ENCODE results near the gene FAM81A. TPM values are rescaled to one million over a fixed set of nuclear protein-coding genes. Genes with fewer than 3 reads are reported as not detected.

The FAM81A gene
- total and polyA plus RNA-seq, 7 experiments from 2014 or later: 0.27 to 1.1 (median 0.61) TPM; not detected in 4

GRCh38 chr15:59561547-59561946 is 123.6 kb downstream of the FAM81A start:
- Histone ChIP-seq H3K27ac (ENCODE audit: low read depth, low read length) (no peak overlapping the region), H3K4me3 (ENCODE audit: low read length) (no peak overlapping the region), H3K9me3 (ENCODE audit: control insufficient read depth in 2 of 3, low read length in 3 of 3) (no peaks in the 10 kb centered on the region), H3K4me1 (ENCODE audit: control insufficient read depth in 2 of 2, insufficient read depth in 2 of 2, low read length in 2 of 2) (no peaks in the 10 kb centered on the region), H3K27me3 (ENCODE audit: control insufficient read depth in 2 of 2, insufficient read depth in 2 of 2, low read length in 2 of 2) (no peaks in the 10 kb centered on the region), H3K36me3 (ENCODE audit: control insufficient read depth in 2 of 3, insufficient read depth in 3 of 3, low read length in 3 of 3) (no peaks in the 10 kb centered on the region)
- Mint-ChIP-seq H3K9me3 (peaks cover 0 to 4% (median 0%) of the 10 kb centered on the region in 11 donors), H3K4me3 (no peak overlapping the region), H3K4me1 (peaks cover 0 to 10% (median 2%) of the 10 kb centered on the region in 7 donors), H3K27ac (no peak overlapping the region), H3K36me3 (peaks cover 0 to 3% (median 0%) of the 10 kb centered on the region in 5 donors), H3K27me3 (peaks cover 0 to 23% (median 0%) of the 10 kb centered on the region in 5 donors)
- ChIA-PET CTCF (no interaction called here), POLR2A (no interaction called here)
- ATAC-seq: no peak
- intact Hi-C loops (cut with micrococcal nuclease): no loop called here
- DNase-seq: no peak

- ATAC-seq: no peak
- ChIA-PET CTCF (no interaction called here), POLR2A (no interaction called here)
Observed at GRCh38 chr15:59562448-59563186, 124.6 kb downstream of the FAM81A start.

GRCh38 chr15:59565299-59565698 is 127.3 kb downstream of the FAM81A start:
- no peak overlapping the region for H3K4me3 Mint-ChIP-seq
- H3K9me3 ChIP-seq (ENCODE audit: control insufficient read depth in 2 of 3, low read length in 3 of 3): no peaks in the 10 kb centered on the region
- H3K4me1 ChIP-seq (ENCODE audit: control insufficient read depth in 2 of 2, insufficient read depth in 2 of 2, low read length in 2 of 2): no peaks in the 10 kb centered on the region
- no peak overlapping the region for H3K27ac ChIP-seq (ENCODE audit: low read depth, low read length)
- ChIA-PET POLR2A (no interaction called here), CTCF (no interaction called here)
- H3K9me3 Mint-ChIP-seq: peaks cover 0 to 4% (median 0%) of the 10 kb centered on the region in 11 donors
- no peak overlapping the region for H3K4me3 ChIP-seq (ENCODE audit: low read length)
- intact Hi-C loops (cut with micrococcal nuclease): no loop called here
- no peak for DNase-seq
- H3K36me3 ChIP-seq (ENCODE audit: control insufficient read depth in 2 of 3, insufficient read depth in 3 of 3, low read length in 3 of 3): no peaks in the 10 kb centered on the region
- no peak overlapping the region for H3K27ac Mint-ChIP-seq
- peaks cover 0 to 6% (median 0%) of the 10 kb centered on the region in 7 donors for H3K4me1 Mint-ChIP-seq
- no peaks in the 10 kb centered on the region for H3K27me3 ChIP-seq (ENCODE audit: control insufficient read depth in 2 of 2, insufficient read depth in 2 of 2, low read length in 2 of 2)
- H3K36me3 Mint-ChIP-seq: peaks cover 0 to 3% (median 0%) of the 10 kb centered on the region in 5 donors
- H3K27me3 Mint-ChIP-seq: peaks cover 0 to 21% (median 0%) of the 10 kb centered on the region in 5 donors
- ATAC-seq: no peak

More at GRCh38 chr15:59562448-59563186, 124.6 kb downstream of the FAM81A start:
- Mint-ChIP-seq H3K4me1 (peaks cover 0 to 10% (median 2%) of the 10 kb centered on the region in 7 donors), H3K9me3 (peaks cover 0 to 4% (median 0%) of the 10 kb centered on the region in 11 donors), H3K27ac (no peak overlapping the region), H3K4me3 (no peak overlapping the region), H3K36me3 (peaks cover 0 to 3% (median 0%) of the 10 kb centered on the region in 5 donors), H3K27me3 (peaks cover 0 to 24% (median 0%) of the 10 kb centered on the region in 5 donors)
- H3K36me3 ChIP-seq (ENCODE audit: control insufficient read depth in 2 of 3, insufficient read depth in 3 of 3, low read length in 3 of 3): no peaks in the 10 kb centered on the region
- H3K4me3 ChIP-seq (ENCODE audit: low read length): no peak overlapping the region
- no peak overlapping the region for H3K27ac ChIP-seq (ENCODE audit: low read depth, low read length)
- intact Hi-C loops (cut with micrococcal nuclease): no loop called here
- no peaks in the 10 kb centered on the region for H3K4me1 ChIP-seq (ENCODE audit: control insufficient read depth in 2 of 2, insufficient read depth in 2 of 2, low read length in 2 of 2)
- H3K9me3 ChIP-seq (ENCODE audit: control insufficient read depth in 2 of 3, low read length in 3 of 3): no peaks in the 10 kb centered on the region
- no peaks in the 10 kb centered on the region for H3K27me3 ChIP-seq (ENCODE audit: control insufficient read depth in 2 of 2, insufficient read depth in 2 of 2, low read length in 2 of 2)
- no peak for DNase-seq

- H3K27ac Mint-ChIP-seq: no peak overlapping the region
- H3K9me3 ChIP-seq (ENCODE audit: control insufficient read depth in 2 of 3, low read length in 3 of 3): no peaks in the 10 kb centered on the region
- H3K4me3 ChIP-seq (ENCODE audit: low read length): no peak overlapping the region
- no peak overlapping the region for H3K4me3 Mint-ChIP-seq
- H3K27ac ChIP-seq (ENCODE audit: low read depth, low read length): no peak overlapping the region
- no peaks in the 10 kb centered on the region for H3K36me3 ChIP-seq (ENCODE audit: control insufficient read depth in 2 of 3, insufficient read depth in 3 of 3, low read length in 3 of 3)
- H3K4me1 ChIP-seq (ENCODE audit: control insufficient read depth in 2 of 2, insufficient read depth in 2 of 2, low read length in 2 of 2): no peaks in the 10 kb centered on the region
- ATAC-seq: no peak
- peaks cover 0 to 4% (median 0%) of the 10 kb centered on the region in 11 donors for H3K9me3 Mint-ChIP-seq
- CTCF ChIA-PET: no interaction called here
- H3K27me3 Mint-ChIP-seq: peaks cover 0 to 26% (median 0%) of the 10 kb centered on the region in 5 donors
- peaks cover 0 to 6% (median 0%) of the 10 kb centered on the region in 7 donors for H3K4me1 Mint-ChIP-seq
- no peak for DNase-seq
- peaks cover 0 to 3% (median 0%) of the 10 kb centered on the region in 5 donors for H3K36me3 Mint-ChIP-seq
- POLR2A ChIA-PET: no interaction called here
- no peaks in the 10 kb centered on the region for H3K27me3 ChIP-seq (ENCODE audit: control insufficient read depth in 2 of 2, insufficient read depth in 2 of 2, low read length in 2 of 2)
- intact Hi-C loops (cut with micrococcal nuclease): no loop called here
Observed at GRCh38 chr15:59567324-59567723, 129.3 kb downstream of the FAM81A start.

- peaks cover 0 to 17% (median 0%) of the 10 kb centered on the region in 5 donors for H3K27me3 Mint-ChIP-seq
Observed at GRCh38 chr15:59569477-59569876, 131.5 kb downstream of the FAM81A start.

GRCh38 chr15:59570315-59570714 is 132.3 kb downstream of the FAM81A start:
- Histone ChIP-seq H3K9me3 (ENCODE audit: control insufficient read depth in 2 of 3, low read length in 3 of 3) (no peaks in the 10 kb centered on the region), H3K36me3 (ENCODE audit: control insufficient read depth in 2 of 3, insufficient read depth in 3 of 3, low read length in 3 of 3) (no peaks in the 10 kb centered on the region), H3K27me3 (ENCODE audit: control insufficient read depth in 2 of 2, insufficient read depth in 2 of 2, low read length in 2 of 2) (no peaks in the 10 kb centered on the region), H3K4me3 (ENCODE audit: low read length) (no peak overlapping the region), H3K27ac (ENCODE audit: low read depth, low read length) (no peak overlapping the region), H3K4me1 (ENCODE audit: control insufficient read depth in 2 of 2, insufficient read depth in 2 of 2, low read length in 2 of 2) (no peaks in the 10 kb centered on the region)
- DNase-seq: no peak
- peaks cover 0 to 3% (median 0%) of the 10 kb centered on the region in 11 donors for H3K9me3 Mint-ChIP-seq
- CTCF ChIA-PET: no interaction called here
- H3K27ac Mint-ChIP-seq: no peak overlapping the region
- H3K27me3 Mint-ChIP-seq: peaks cover 0 to 16% (median 0%) of the 10 kb centered on the region in 5 donors
- peaks cover 0 to 3% (median 0%) of the 10 kb centered on the region in 7 donors for H3K4me1 Mint-ChIP-seq
- peaks cover 0 to 2% (median 0%) of the 10 kb centered on the region in 5 donors for H3K36me3 Mint-ChIP-seq
- intact Hi-C loops (cut with micrococcal nuclease): no loop called here
- ATAC-seq: no peak
- H3K4me3 Mint-ChIP-seq: no peak overlapping the region
- POLR2A ChIA-PET: no interaction called here

More at GRCh38 chr15:59569477-59569876, 131.5 kb downstream of the FAM81A start:
- ChIA-PET POLR2A (no interaction called here), CTCF (no interaction called here)
- peaks cover 0 to 3% (median 0%) of the 10 kb centered on the region in 5 donors for H3K36me3 Mint-ChIP-seq
- H3K27ac ChIP-seq (ENCODE audit: low read depth, low read length): no peak overlapping the region
- no peaks in the 10 kb centered on the region for H3K36me3 ChIP-seq (ENCODE audit: control insufficient read depth in 2 of 3, insufficient read depth in 3 of 3, low read length in 3 of 3)
- H3K4me1 Mint-ChIP-seq: peaks cover 0 to 3% (median 0%) of the 10 kb centered on the region in 7 donors
- no peaks in the 10 kb centered on the region for H3K4me1 ChIP-seq (ENCODE audit: control insufficient read depth in 2 of 2, insufficient read depth in 2 of 2, low read length in 2 of 2)
- ATAC-seq (no peak), DNase-seq (no peak)
- no peak overlapping the region for H3K4me3 Mint-ChIP-seq
- peaks cover 0 to 4% (median 0%) of the 10 kb centered on the region in 11 donors for H3K9me3 Mint-ChIP-seq
- no peak overlapping the region for H3K4me3 ChIP-seq (ENCODE audit: low read length)
- no peaks in the 10 kb centered on the region for H3K9me3 ChIP-seq (ENCODE audit: control insufficient read depth in 2 of 3, low read length in 3 of 3)
- H3K27ac Mint-ChIP-seq: no peak overlapping the region
- no peaks in the 10 kb centered on the region for H3K27me3 ChIP-seq (ENCODE audit: control insufficient read depth in 2 of 2, insufficient read depth in 2 of 2, low read length in 2 of 2)
- intact Hi-C loops (cut with micrococcal nuclease): no loop called here

GRCh38 chr15:59571606-59572005 is 133.6 kb downstream of the FAM81A start:
- Histone ChIP-seq H3K27me3 (ENCODE audit: control insufficient read depth in 2 of 2, insufficient read depth in 2 of 2, low read length in 2 of 2) (no peaks in the 10 kb centered on the region), H3K9me3 (ENCODE audit: control insufficient read depth in 2 of 3, low read length in 3 of 3) (no peaks in the 10 kb centered on the region), H3K36me3 (ENCODE audit: control insufficient read depth in 2 of 3, insufficient read depth in 3 of 3, low read length in 3 of 3) (no peaks in the 10 kb centered on the region), H3K27ac (ENCODE audit: low read depth, low read length) (no peak overlapping the region), H3K4me1 (ENCODE audit: control insufficient read depth in 2 of 2, insufficient read depth in 2 of 2, low read length in 2 of 2) (no peaks in the 10 kb centered on the region), H3K4me3 (ENCODE audit: low read length) (no peak overlapping the region)
- ATAC-seq (no peak), DNase-seq (no peak)
- Mint-ChIP-seq H3K27ac (no peak overlapping the region), H3K27me3 (peaks cover 0 to 11% (median 0%) of the 10 kb centered on the region in 5 donors), H3K4me1 (peaks cover 0 to 3% (median 0%) of the 10 kb centered on the region in 7 donors), H3K36me3 (no peaks in the 10 kb centered on the region), H3K9me3 (peaks cover 0 to 1% (median 0%) of the 10 kb centered on the region in 11 donors), H3K4me3 (no peak overlapping the region)
- intact Hi-C loops (cut with micrococcal nuclease): no loop called here
- POLR2A ChIA-PET: no interaction called here
- CTCF ChIA-PET: no interaction called here
